ENCODE measurements around the gene GABRP. TPM values are rescaled to one million over a fixed set of nuclear protein-coding genes. Genes with fewer than 3 reads are reported as not detected.

The GABRP gene
- total and polyA plus RNA-seq, 8 donors = 0.07 to 4.0 (median 0.23) TPM; not detected in 1

- DNase-seq = no peak
- no peaks in the 10 kb centered on the region for H3K27me3 ChIP-seq
- TF ChIP-seq CTCF (IDR thresholded peaks at IDR 0.05) = no peak
- intact Hi-C loops (cut with DNase I) = no loop called here
- H3K36me3 ChIP-seq = no peaks in the 10 kb centered on the region
- H3K9me3 ChIP-seq = no peaks in the 10 kb centered on the region
- H3K4me3 ChIP-seq = no peak overlapping the region
- no peak for FAIRE-seq
- no peak overlapping the region for H3K27ac ChIP-seq
- no peak for ATAC-seq
- no peaks in the 10 kb centered on the region for H3K4me1 ChIP-seq
Observed at GRCh38 chr5:170846416-170846815, 62.9 kb downstream of the GABRP start.

GRCh38 chr5:170846846-170847245, 63.3 kb downstream of the GABRP start:
- H3K27ac ChIP-seq = no peak overlapping the region
- ATAC-seq (no peak), FAIRE-seq (no peak), DNase-seq (no peak)
- intact Hi-C loops (cut with DNase I) = no loop called here
- H3K36me3 ChIP-seq = no peaks in the 10 kb centered on the region
- no peak for TF ChIP-seq CTCF (IDR thresholded peaks at IDR 0.05)
- H3K4me3 ChIP-seq = no peak overlapping the region
- H3K4me1 ChIP-seq = no peaks in the 10 kb centered on the region
- H3K27me3 ChIP-seq = no peaks in the 10 kb centered on the region
- H3K9me3 ChIP-seq = no peaks in the 10 kb centered on the region

GRCh38 chr5:170848033-170848432, 64.5 kb downstream of the GABRP start:
- no peaks in the 10 kb centered on the region for H3K36me3 ChIP-seq
- intact Hi-C loops (cut with DNase I) = no loop called here
- no peak overlapping the region for H3K4me3 ChIP-seq
- DNase-seq (peak in 1 of 6 donors; percentile 10), FAIRE-seq (no peak), ATAC-seq (no peak)
- H3K27ac ChIP-seq = no peak overlapping the region
- 51 to 58% methylated on average over 5 of the region's 5 CpGs for WGBS, 2 donors
- H3K9me3 ChIP-seq = no peaks in the 10 kb centered on the region
- no peak for TF ChIP-seq CTCF (IDR thresholded peaks at IDR 0.05)
- no peaks in the 10 kb centered on the region for H3K4me1 ChIP-seq
- H3K27me3 ChIP-seq = no peaks in the 10 kb centered on the region

- DNase-seq (no peak), ATAC-seq (no peak), FAIRE-seq (no peak)
- Histone ChIP-seq H3K9me3 (no peaks in the 10 kb centered on the region), H3K36me3 (no peaks in the 10 kb centered on the region), H3K4me1 (no peaks in the 10 kb centered on the region), H3K4me3 (no peak overlapping the region), H3K27me3 (no peaks in the 10 kb centered on the region), H3K27ac (no peak overlapping the region)
- intact Hi-C loops (cut with DNase I) = no loop called here
- no peak for TF ChIP-seq CTCF (IDR thresholded peaks at IDR 0.05)
- 83 to 85% methylated on average over 2 of the region's 2 CpGs for WGBS, 2 donors
Observed at GRCh38 chr5:170849374-170849773, 65.8 kb downstream of the GABRP start.

GRCh38 chr5:170854566-170854965, 71.0 kb downstream of the GABRP start:
- no peaks in the 10 kb centered on the region for H3K27me3 ChIP-seq
- FAIRE-seq = no peak
- H3K9me3 ChIP-seq = no peaks in the 10 kb centered on the region
- intact Hi-C loops (cut with DNase I) = no loop called here
- no peak for ATAC-seq
- WGBS, 2 donors = 81 to 91% methylated on average over 6 of the region's 6 CpGs
- DNase-seq = no peak
- no peak overlapping the region for H3K4me3 ChIP-seq
- no peak for TF ChIP-seq CTCF (IDR thresholded peaks at IDR 0.05)
- no peaks in the 10 kb centered on the region for H3K36me3 ChIP-seq
- H3K27ac ChIP-seq = no peak overlapping the region
- H3K4me1 ChIP-seq = no peaks in the 10 kb centered on the region

Data from pancreas (tissue), 10 donors.